Measurements from ENCODE around the gene TMEM184A. TPM values are rescaled to one million over a fixed set of nuclear protein-coding genes. Genes with fewer than 3 reads are reported as not detected.
A peak's percentile ranks its signal among the peaks of the same experiment; 100 is the strongest.
"Not testable (repeated sequence)": the region's sequence is repeated elsewhere in the genome, so short reads cannot be mapped to it uniquely, and the experiment has no call there.

Gene TMEM184A
- total RNA-seq, 2 donors from 2014 or later: 1.5 TPM; not detected in 1

DNA sequence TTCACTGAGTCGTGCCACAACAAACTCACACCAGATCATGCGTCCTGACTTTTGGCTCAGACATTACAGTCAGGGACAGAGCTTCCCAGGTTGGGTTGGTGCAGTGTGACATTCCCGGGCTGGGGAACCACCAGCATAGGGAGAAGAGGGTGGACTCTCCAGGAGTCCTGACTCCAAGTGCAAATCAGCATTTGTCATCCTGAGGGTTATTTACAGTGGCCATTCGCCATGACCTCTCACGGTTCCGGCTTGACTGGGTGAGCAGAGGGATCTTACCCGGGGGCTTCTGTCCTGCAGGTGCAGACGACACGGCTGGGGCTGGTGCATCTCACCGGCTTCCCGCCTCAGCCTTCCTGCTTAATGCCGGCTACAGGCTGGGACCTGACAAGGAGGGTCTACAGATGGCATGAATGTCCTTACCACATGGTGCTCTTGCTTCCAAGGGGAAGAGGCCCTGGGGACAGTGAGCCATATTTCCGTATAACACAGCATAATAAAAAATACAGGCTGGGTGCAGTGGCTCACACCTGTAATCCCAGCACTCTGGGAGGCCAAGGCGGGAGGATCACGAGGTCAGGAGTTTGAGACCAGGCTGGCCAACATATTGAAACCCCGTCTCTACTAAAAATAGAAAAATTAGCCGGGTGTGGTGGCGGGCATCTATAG, 39.3 kb downstream of the TMEM184A start:
- TF ChIP-seq CTCF (IDR thresholded peaks at IDR 0.05): no peak
- no peak for DNase-seq (ENCODE audit: low spot score)
- H3K4me3 ChIP-seq: no peak overlapping the region
- peaks cover 13 to 30% of the 10 kb centered on the region in 2 donors for H3K4me1 ChIP-seq (ENCODE audit: control insufficient read depth in 1 of 2, low read depth in 2 of 2)
- no peaks in the 10 kb centered on the region for H3K36me3 ChIP-seq
- no peaks in the 10 kb centered on the region for H3K27me3 ChIP-seq (replicated peaks; ENCODE audit: insufficient read depth)
- no peaks in the 10 kb centered on the region for H3K9me3 ChIP-seq
- no peak for ATAC-seq (ENCODE audit: insufficient number of reproducible peaks, low FRiP score, low read depth)
- no peak overlapping the region for H3K27ac ChIP-seq

GRCh38 chr7:1515509-1515967, 40.5 kb downstream of the TMEM184A start:
- H3K4me1 ChIP-seq (ENCODE audit: control insufficient read depth in 1 of 2, low read depth in 2 of 2): peaks cover 13 to 29% of the 10 kb centered on the region in 2 donors
- not testable (repeated sequence) for DNase-seq (ENCODE audit: low spot score); H3K9me3 ChIP-seq; H3K4me3 ChIP-seq; H3K36me3 ChIP-seq; H3K27ac ChIP-seq; ATAC-seq (ENCODE audit: insufficient number of reproducible peaks, low FRiP score, low read depth); H3K27me3 ChIP-seq (replicated peaks; ENCODE audit: insufficient read depth)

GRCh38 chr7:1514995-1515401, 41.0 kb downstream of the TMEM184A start:
- Histone ChIP-seq H3K27ac (peak overlapping the region in 1 of 2 donors; percentile 100), H3K9me3 (no peaks in the 10 kb centered on the region), H3K27me3 (replicated peaks; ENCODE audit: insufficient read depth) (no peaks in the 10 kb centered on the region), H3K36me3 (no peaks in the 10 kb centered on the region), H3K4me1 (ENCODE audit: control insufficient read depth in 1 of 2, low read depth in 2 of 2) (peaks cover 13 to 23% of the 10 kb centered on the region in 2 donors), H3K4me3 (no peak overlapping the region)
- no peak for ATAC-seq (ENCODE audit: insufficient number of reproducible peaks, low FRiP score, low read depth)
- TF ChIP-seq CTCF (IDR thresholded peaks at IDR 0.05): no peak
- no peak for DNase-seq (ENCODE audit: low spot score)

DNA sequence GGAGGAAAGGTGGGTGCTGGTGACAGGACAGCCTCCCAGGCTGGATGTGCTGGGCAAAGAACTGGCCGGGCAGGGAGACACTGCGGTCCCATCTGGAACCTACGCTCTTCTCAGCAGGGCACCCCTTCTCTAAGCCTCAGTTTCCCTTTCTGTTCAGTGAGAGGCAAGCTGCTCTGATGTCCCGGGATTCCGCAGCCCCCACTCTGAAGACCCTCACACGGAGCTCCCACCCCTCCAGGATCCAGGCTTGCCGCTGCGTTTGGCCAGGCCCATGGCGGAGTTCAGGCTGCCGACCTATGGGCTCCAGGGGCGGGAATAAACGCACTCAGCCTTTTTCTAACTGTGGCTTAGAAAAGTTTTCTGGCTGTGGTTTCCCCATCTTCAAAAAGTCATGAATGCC, 41.6 kb downstream of the TMEM184A start:
- no peak overlapping the region for H3K4me3 ChIP-seq
- H3K9me3 ChIP-seq: no peaks in the 10 kb centered on the region
- TF ChIP-seq CTCF (IDR thresholded peaks at IDR 0.05): no peak
- ATAC-seq (ENCODE audit: insufficient number of reproducible peaks, low FRiP score, low read depth) (no peak), DNase-seq (ENCODE audit: low spot score) (no peak)
- H3K27me3 ChIP-seq (replicated peaks; ENCODE audit: insufficient read depth): no peaks in the 10 kb centered on the region
- H3K27ac ChIP-seq: peak overlapping the region; percentile 99 to 100
- no peaks in the 10 kb centered on the region for H3K36me3 ChIP-seq
- H3K4me1 ChIP-seq (ENCODE audit: control insufficient read depth in 1 of 2, low read depth in 2 of 2): peaks cover 13 to 22% of the 10 kb centered on the region in 2 donors

DNA sequence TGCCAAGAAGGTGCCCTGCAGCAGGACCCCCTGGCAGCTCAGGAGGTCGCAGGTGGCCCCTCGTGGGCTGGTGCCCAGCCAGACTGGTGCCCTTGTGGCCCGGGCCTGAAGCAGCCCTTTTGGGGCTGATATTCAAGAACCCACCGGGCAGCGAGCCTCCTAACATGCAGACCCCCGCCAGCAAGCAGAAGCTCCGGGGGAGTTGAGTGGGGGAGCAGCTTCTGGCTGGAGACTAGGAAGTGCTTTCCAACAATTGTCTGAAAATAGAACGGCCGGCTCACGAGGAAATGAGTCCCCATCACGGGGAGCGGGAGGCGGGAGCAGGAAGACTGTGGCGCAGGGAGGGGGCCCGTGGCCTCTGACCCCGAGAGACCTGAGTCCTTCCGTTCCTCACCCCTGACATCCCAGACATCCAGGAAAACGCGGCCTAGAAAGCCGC, 42.3 kb downstream of the TMEM184A start:
- Histone ChIP-seq H3K9me3 (no peaks in the 10 kb centered on the region), H3K27ac (peak overlapping the region; percentile 99 to 100), H3K27me3 (replicated peaks; ENCODE audit: insufficient read depth) (no peaks in the 10 kb centered on the region), H3K4me3 (peak overlapping the region; percentile 75), H3K4me1 (ENCODE audit: control insufficient read depth in 1 of 2, low read depth in 2 of 2) (peaks cover 13 to 22% of the 10 kb centered on the region in 2 donors), H3K36me3 (no peaks in the 10 kb centered on the region)
- no peak for DNase-seq (ENCODE audit: low spot score)
- TF ChIP-seq CTCF (IDR thresholded peaks at IDR 0.05): no peak
- peak; percentile 68 for ATAC-seq (ENCODE audit: insufficient number of reproducible peaks, low FRiP score, low read depth)

All from thoracic aorta (tissue), 2 donors.